Right lobe of liver (tissue), 4 donors: ENCODE data around the gene MARVELD2.

Experiments used
- POLR2A ChIP-seq: fragments of 450-650 bp; IDR thresholded peaks from one replicate; pipeline ENCODE4 v1.6.1; 2017; ENCODE audit warnings: antibody characterized with exemption, mild to moderate bottlenecking
- TF ChIP-seq, protein P1 (sequence below), 4 donors: fragments of 200-600 bp in 3 of 4; fragments of 450-650 bp in 1 of 4; IDR thresholded peaks; one replicate each; pipeline versions ENCODE4 v1.5.1 to v1.8.0; 2016 to 2022; ENCODE audit warnings: antibody characterized with exemption in 4 of 4, mild to moderate bottlenecking in 2 of 4
- donor health status: DM: no; HTN: no; CAD: no.
- donor health status: DM: no; HTN: no; CAD: no.
- donor health status: DM: no; HTN: yes; CAD: no.

DNA sequence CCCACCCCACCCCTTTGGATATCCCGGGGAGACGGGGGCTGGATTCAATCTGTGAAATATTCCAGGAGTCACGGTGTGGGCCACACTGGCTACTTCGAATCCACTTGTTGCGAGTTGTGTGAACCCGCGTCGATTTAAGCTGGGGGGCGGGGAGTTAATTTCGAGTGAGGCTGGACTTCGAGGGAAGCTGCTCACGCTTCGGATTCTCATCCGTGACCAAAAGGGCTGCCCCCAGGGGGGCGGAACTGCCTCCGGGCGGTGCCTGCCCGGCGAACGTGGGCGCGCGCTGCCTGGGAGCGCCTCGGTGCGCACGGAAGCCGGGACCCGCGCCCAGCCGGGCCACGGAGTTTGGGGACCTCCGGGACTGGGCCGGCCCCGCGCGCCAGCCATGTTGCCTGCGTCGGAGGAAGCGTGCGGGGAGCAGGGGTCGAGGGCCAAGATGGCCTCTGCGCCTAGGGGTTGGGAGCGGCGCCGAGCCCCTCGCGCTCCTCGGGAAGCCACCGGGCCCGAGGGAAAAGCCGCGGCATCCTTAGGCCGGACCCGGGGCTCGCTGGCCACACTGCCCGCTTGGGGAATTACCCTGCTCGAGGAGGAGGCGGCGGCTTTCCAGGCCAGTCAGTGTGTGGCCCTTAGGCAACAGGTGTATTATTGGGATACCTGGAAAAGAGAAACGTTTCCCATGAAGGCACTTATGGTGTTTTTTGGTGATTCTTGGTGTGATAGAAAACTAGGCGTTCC lies 78.6 kb downstream of the MARVELD2 start:
- TF ChIP-seq, protein P1, sequence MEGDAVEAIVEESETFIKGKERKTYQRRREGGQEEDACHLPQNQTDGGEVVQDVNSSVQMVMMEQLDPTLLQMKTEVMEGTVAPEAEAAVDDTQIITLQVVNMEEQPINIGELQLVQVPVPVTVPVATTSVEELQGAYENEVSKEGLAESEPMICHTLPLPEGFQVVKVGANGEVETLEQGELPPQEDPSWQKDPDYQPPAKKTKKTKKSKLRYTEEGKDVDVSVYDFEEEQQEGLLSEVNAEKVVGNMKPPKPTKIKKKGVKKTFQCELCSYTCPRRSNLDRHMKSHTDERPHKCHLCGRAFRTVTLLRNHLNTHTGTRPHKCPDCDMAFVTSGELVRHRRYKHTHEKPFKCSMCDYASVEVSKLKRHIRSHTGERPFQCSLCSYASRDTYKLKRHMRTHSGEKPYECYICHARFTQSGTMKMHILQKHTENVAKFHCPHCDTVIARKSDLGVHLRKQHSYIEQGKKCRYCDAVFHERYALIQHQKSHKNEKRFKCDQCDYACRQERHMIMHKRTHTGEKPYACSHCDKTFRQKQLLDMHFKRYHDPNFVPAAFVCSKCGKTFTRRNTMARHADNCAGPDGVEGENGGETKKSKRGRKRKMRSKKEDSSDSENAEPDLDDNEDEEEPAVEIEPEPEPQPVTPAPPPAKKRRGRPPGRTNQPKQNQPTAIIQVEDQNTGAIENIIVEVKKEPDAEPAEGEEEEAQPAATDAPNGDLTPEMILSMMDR (IDR thresholded peaks at IDR 0.05) = no peak
- peak; percentile 23 for TF ChIP-seq POLR2A
